GM12865 (cell line): Measurements from ENCODE around the gene AGPAT4.

Experiments
- DNase-seq: peaks from one replicate; pipeline ENCODE4 v3.0.0; 2010; ENCODE audit warnings: low read depth
- H3K4me3 ChIP-seq: 2 replicates; pipeline ENCODE4 v1.5.1; 2011; ENCODE audit warnings: mild to moderate bottlenecking, low read depth, low read length, control low read depth
- CTCF ChIP-seq: IDR thresholded peaks from 2 replicates; pipeline ENCODE4 v1.5.1; 2011; ENCODE audit warnings: low read length, control low read depth, low read depth, inconsistent platforms; ENCODE audit not compliant: insufficient read depth; ENCODE audit errors: missing control alignments

Gene AGPAT4

GRCh38 chr6:161215193-161215592 is 58.7 kb downstream of the AGPAT4 start:
- DNase-seq: no peak
- H3K4me3 ChIP-seq: no peak overlapping the region
- TF ChIP-seq CTCF: no peak

- TF ChIP-seq CTCF: no peak
- no peak for DNase-seq
Observed at GRCh38 chr6:161214722-161215121, 59.1 kb downstream of the AGPAT4 start.

GRCh38 chr6:161212902-161213301 is 61.0 kb downstream of the AGPAT4 start:
- TF ChIP-seq CTCF: no peak
- DNase-seq: no peak
- no peak overlapping the region for H3K4me3 ChIP-seq

More at GRCh38 chr6:161214722-161215121, 59.1 kb downstream of the AGPAT4 start:
- no peak overlapping the region for H3K4me3 ChIP-seq

- DNase-seq: no peak
- no peak overlapping the region for H3K4me3 ChIP-seq
- TF ChIP-seq CTCF: no peak
Observed at GRCh38 chr6:161211380-161212035, 62.4 kb downstream of the AGPAT4 start.

GRCh38 chr6:161210857-161211256 is 63.0 kb downstream of the AGPAT4 start:
- no peak for TF ChIP-seq CTCF
- no peak for DNase-seq
- no peak overlapping the region for H3K4me3 ChIP-seq

- no peak overlapping the region for H3K4me3 ChIP-seq
- no peak for TF ChIP-seq CTCF
- DNase-seq: no peak
Observed at GRCh38 chr6:161207200-161207599, 66.7 kb downstream of the AGPAT4 start.
